Astrocyte of the spinal cord (primary cell): ENCODE measurements around the gene DKK1.

Experiments
- DNase-seq: peaks from one replicate; pipeline ENCODE4 v3.0.0; 2011; ENCODE audit warnings: low read depth, low spot score
- H3K4me3 ChIP-seq: 2 replicates; pipeline ENCODE4 v1.5.1; 2011; ENCODE audit warnings: low read depth, mild to moderate bottlenecking, low read length, moderate library complexity
- CTCF ChIP-seq: IDR thresholded peaks from 2 replicates; pipeline ENCODE4 v1.5.1; 2012; ENCODE audit warnings: low read depth, mild to moderate bottlenecking, low read length, inconsistent platforms
- in situ Hi-C: cut with HindIII; loops from 2 replicates; pipeline ENCODE4 v1.10.0; 2017; ENCODE audit warnings: low sequenced_read_pairs

The DKK1 gene

GRCh38 chr10:52313933-52314821, at the start of gene DKK1:
Gene DKK1, plus strand, starts transcription at chr10:52314281. Its CDS starts 154 bp downstream, at chr10:52314435.
- in situ Hi-C loops, result no loop called here
- TF ChIP-seq CTCF, result peak; percentile 93
- H3K4me3 ChIP-seq, result peak within 1 kb of the TSS; percentile 79
- DNase-seq, result peak; percentile 82

DNA sequence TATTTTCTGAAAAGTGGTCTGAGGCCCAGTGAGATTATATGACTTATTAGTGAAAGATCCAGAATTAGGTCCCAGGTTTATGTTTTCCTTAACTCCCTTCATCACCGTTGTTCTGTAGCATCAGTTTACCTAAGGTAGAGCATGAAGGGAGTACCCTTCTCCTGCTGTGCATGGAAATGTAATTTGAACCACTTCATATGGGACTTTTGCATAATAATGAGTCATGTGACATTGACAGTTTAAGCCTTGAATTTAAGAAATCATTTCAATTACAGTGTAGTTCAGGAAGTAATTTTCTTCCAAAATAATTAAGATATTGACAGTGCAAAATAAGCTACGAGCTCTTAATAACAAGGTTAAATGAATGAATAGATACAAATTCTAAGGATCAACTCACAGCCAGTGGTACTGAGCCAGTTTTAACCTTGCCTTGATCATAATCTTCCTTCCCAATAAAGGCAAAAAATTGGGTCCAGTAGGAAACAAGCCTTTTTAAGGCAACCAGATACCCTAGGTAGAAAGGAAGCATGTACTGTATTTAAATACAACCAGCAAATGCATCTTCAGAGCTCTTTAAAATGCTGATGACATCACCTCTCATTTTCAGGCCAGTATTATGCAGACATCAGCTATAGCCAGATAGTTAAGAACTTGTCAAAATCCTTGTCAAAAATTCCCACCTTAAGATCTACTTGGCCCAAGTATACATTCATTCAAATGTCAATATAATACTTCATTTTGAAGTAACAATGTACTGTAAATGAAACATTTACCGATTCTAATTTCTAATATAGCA, 48.8 kb upstream of the DKK1 start:
- TF ChIP-seq CTCF, result no peak
- no peak overlapping the region for H3K4me3 ChIP-seq
- in situ Hi-C loops, result no loop called here
- DNase-seq, result no peak

GRCh38 chr10:52266858-52267257, 47.2 kb upstream of the DKK1 start:
- H3K4me3 ChIP-seq, result no peak overlapping the region
- in situ Hi-C loops, result no loop called here
- no peak for DNase-seq
- TF ChIP-seq CTCF, result no peak

- in situ Hi-C loops, result no loop called here
- H3K4me3 ChIP-seq, result no peak overlapping the region
- no peak for DNase-seq
- TF ChIP-seq CTCF, result no peak
Measured at GRCh38 chr10:52268790-52269189, 45.3 kb upstream of the DKK1 start.

DNA sequence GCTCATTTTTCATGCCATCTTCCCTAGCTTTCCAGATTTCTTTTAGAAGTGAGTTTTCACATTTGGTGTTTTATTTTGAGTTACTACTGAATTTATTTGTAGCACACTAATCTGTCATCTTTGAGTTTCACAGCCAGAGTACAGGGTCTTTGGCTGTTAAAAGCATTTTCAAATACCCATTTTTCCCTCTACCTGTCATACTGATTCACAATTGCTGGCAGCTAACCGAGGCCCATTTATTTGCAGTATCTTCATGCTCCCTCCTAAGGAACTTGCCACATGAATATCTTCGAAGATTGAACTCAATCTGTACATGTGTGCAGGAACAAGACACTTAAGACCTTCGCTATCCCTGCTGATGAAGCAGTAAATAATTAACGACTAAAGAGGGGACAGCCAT, 44.8 kb upstream of the DKK1 start:
- no peak overlapping the region for H3K4me3 ChIP-seq
- no peak for TF ChIP-seq CTCF
- in situ Hi-C loops, result no loop called here
- no peak for DNase-seq

DNA sequence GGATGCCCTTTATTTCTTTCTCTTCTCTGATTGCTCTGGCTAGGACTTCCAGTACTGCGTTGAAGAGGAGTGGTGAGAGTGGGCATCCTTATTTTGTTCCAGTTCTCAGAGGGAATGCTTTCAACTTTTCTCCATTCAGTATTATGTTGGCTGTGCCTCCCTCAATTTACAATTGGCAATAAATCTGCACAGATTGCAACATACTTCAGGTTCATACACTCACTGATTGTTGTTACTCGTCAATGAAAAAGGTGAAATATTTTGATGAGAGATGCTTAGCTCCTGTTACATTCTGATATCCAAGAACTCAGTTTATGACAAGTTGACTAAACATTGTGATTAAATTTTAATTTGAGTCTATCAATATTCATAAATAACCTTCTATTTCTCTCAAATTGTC, 37.9 kb upstream of the DKK1 start:
- in situ Hi-C loops, result no loop called here
- H3K4me3 ChIP-seq, result no peak overlapping the region
- DNase-seq, result no peak
- TF ChIP-seq CTCF, result no peak
